Fibroblast of skin of left quadriceps (primary cell): Measurements from ENCODE around the gene CADM1.

Source experiments
- DNase-seq, 2 experiments: peaks; one replicate each; pipeline ENCODE4 v3.0.0-alpha.2; 2013; ENCODE audit warnings: low read depth in 2 of 2

Gene CADM1

DNA sequence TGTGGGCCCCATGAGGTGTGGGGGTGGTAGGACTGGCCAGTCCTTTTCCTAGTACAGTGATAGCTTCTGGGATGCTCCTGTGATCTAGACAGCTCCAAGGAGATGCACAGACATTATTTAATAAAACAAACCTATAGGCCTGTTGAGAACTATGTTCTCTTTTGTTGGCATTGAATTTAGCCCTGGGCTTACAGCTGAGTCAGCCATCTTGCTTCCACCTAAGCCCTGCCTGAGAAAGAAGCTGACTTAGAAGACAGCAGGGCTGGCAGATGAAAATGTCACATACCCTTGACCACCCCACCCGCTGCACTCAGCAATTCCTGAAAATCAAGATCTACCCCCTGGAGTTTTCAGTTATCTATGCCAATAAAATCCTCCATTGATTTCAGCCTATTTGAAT is 353.2 kb downstream of the CADM1 start:
- no peak for DNase-seq

DNA sequence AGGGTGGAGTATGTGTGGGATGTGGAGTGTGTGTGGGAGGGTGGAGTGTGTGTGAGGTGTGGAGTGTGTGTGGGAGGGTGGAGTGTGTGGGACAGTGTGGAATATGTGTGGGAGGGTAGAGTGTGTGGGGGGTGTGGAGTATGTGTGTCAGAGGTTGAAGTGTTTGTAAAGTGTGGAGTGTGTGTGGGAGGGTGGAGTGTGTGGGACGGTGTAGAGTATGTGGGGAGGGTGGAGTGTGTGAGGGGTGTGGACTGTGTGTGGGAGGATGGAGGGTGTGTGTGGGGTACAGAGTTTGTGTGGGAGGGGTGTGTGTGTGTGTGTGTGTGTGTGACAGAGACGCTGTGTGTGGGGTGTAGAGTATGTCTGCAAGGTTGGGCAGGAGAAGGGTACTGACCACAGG is 355.5 kb downstream of the CADM1 start:
- DNase-seq: no peak

DNA sequence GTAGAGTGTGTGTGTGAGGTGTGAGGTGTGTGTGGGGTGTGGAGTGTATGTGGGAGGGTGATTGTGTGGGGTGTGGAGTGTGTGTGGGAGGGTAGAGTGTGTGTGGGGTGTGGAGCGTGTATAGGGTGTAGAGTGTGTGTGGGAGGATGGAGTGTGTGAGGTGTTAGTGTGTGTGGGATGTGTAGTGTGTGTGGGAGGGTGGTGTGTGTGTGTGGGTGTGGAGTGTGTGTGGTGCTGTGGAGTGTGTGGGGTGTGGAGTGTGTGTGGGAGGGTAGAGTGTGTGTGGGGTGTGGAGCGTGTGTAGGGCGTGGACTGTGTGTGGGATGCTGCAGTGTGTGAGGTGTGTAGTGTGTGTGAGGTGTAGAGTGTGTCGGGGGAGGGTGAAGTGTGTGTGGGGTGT is 356.1 kb downstream of the CADM1 start:
- no peak for DNase-seq

DNA sequence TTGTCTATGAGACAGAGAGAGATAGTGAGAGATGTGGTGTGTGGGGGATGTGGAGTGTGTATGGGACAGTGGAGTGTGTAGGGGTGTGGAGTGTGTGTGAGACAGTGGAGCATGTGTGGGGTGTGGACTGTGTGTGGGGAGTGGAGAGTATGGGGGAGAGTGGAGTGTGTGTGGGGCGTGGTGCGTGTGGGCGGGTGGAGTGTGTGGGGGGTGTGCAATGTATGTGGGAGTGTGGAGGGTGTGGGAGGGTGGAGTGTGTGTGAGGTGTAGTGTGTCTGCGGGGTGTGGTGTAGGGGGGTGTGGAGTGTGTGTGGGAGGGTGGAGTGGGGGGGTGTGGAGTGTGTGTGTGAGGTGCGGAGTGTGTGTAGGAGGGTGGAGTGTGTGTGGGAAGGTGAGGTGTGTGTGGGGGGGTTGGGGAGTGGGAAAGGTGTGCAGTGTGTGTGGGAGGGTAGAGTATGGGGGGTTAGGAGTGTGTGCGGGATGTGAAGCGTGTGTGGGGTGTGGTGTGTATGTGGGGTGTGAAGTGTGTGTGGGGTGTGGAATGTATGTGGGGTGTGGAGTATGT is 356.9 kb downstream of the CADM1 start:
- no peak for DNase-seq

DNA sequence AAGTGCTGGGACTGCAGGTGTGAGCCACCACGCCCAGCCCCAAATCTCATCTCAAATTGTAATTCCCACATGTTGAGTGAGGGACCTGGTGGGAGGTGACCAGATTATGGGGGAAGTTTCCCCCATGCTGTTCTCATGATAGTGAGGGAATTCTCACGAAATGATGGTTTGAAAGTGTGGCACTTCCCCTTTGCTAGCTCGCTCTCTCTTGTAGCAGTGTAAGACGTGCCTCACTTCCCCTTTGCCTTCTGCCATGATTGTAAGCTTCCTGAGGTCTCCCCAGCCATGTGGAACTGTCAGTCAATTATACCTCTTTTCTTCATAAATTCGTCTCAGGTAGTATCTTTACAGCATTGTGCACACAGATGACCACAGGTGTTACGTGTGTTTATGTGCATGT is 357.8 kb downstream of the CADM1 start:
- no peak for DNase-seq

DNA sequence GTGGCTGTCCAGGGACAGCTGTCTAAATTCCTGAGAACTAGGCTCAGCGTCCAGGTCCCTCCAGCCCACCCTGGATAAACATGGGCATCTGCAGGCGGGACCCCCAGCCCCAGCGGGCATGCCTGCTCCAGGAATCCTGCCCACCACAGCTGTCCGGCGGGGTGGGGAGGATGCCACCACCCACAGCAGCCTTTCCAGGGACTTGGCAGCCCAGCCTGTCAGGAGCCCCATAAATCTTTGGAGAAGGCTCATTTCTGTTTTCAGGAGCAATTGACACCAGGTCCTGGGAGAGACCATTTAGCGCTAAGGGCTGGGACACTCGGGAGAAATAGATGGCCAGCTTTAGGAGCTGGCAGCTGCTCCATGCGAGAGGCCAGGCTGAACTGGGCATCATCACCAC is 358.9 kb downstream of the CADM1 start:
- no peak for DNase-seq

DNA sequence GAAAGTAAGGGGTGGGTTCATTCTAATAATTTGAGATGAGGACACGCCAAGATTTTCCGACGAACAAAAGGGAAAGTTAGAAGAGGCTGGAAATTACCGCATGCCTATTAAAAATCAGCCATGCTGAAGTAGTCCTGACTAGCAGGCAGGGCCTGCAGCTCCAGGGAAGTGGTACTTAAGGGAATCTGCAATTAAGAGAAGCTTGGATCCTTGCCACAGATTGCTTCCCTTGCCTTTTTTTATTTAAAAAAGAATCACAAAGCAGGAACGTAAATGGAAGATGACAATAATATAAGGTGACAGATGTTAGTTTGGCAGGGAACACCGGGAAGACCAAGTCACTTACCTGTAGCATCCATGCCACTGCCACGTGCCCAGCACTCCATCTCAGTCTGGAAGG is 359.3 kb downstream of the CADM1 start:
- no peak for DNase-seq

DNA sequence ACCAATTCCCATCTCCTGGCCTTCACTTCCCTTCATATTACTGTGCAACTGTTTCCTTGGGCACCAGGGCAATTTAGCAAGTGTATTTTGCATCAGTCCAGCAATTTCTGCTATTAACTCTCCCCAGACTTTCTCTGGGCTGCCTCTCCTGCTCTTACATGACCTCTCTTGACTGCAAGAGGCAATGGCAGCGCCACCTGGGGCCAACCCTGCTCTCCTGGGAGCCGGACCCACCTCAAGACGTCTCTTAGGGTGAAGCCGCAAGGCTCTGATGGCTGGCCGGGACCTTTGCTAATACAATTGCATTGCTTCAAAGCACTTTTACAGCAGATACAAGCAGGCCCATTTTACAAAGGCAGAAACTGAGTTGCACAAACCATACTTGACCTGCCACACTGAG is 360.2 kb downstream of the CADM1 start:
- DNase-seq: no peak

DNA sequence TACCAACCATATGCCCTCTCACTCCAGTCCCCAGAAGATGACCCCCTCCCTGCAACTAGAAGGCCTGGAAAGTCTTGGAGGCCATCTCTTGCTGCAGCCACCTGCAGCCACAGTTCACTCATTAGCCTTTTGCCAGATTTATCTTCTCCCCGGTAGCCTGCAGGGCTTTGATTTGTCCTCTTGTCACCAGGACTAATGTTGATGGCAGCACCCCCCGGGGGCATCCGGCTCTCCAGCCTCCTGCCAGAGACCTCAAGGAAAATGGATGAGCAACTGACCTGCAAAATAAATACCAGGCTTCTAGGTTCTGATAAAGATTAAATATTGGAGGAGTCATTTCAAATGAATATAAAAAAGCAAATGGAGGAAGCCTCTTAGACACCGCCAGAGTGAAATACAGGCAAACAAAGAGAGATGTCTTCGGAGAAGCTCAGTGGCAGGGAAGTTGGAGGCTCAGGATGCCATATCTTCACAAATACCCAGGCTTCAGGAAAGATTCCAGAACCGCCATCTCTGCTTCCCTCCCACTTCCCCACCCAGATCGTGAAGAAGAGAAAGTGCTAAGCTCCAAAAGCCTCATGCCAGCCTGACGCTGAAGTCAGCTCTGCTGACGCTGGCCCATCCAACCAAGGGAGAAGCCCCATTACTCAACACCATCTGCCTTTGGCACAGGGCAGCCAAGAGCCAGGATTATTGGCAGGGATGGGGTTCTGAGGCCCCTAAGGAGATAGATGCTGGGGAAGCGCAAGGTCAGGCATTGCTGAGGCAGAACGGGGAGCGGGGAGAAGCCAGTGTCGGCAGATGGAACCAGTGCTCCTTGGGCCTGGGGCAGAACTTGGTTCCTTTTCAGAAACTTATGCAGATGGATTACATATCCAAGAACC is 362.7 kb downstream of the CADM1 start:
- DNase-seq: no peak

DNA sequence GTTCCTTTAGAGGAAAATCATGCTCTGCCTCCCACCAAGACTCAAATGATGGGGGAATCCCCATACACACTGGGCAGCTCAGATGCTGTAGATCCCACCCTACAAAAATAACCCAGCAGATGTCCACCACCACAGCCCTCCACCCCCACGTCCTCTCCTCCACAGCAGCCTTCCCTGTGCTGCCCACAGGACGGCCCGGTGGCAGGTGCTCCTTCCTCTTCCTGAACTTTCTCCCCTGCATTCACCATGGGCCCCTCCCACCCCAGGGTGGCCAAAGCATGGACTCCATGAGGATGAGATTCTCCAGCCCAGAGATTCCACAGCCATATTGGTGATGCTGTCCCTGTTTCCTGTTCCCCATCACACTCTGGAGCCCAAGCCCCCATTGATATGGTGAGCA is 368.3 kb downstream of the CADM1 start:
- no peak for DNase-seq

DNA sequence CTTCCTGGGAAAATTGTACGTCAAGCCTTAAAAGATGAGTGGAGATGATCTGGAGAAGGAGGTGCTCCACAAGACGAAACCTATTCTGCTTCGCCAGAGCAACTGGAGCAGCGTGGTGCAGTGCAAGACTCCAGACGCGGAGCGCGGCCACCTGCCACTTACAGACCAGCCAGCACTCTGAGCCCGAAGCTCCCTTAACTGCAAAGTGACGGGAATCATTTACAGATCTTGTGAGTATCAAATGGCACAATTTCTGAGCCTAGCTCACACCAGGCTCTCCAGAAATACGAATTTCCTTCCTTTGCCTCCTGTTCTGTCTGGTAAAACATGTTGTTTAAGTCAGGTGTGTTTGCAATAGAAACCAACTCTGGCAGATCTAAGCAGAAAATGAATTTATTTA is 369.3 kb downstream of the CADM1 start:
- no peak for DNase-seq

DNA sequence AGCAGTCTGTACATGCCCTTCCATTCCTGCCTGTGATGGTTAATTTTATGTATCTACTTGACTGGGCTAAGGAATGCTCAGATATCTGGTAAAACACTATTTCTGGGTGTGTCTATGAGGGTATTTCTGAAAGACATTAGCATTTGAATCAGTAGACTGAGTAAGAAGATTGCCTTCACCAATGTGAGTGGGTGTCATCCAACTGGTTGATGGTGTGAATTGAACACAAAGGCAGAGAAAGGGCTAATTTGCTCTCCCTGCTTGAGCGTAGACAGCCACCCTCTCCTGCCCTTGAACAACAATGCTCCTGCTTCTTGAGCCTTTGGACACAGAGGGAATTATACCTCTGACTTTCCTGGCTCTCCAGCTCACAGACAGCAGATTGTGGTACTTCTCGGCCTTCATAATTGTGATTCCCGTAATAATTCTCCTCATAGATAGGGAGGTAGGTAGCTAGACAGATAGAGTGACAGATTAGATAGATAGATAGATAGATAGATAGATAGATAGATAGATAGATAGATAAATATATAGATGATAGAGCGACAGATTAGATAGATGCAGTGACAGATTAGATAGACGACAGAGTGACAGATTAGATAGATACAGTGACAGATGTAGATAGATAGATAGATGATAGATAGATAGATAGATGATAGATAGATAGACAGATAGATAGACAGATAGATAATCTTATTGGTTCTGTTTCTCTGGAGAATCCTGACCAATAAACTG is 370.6 kb downstream of the CADM1 start:
- DNase-seq: no peak

DNA sequence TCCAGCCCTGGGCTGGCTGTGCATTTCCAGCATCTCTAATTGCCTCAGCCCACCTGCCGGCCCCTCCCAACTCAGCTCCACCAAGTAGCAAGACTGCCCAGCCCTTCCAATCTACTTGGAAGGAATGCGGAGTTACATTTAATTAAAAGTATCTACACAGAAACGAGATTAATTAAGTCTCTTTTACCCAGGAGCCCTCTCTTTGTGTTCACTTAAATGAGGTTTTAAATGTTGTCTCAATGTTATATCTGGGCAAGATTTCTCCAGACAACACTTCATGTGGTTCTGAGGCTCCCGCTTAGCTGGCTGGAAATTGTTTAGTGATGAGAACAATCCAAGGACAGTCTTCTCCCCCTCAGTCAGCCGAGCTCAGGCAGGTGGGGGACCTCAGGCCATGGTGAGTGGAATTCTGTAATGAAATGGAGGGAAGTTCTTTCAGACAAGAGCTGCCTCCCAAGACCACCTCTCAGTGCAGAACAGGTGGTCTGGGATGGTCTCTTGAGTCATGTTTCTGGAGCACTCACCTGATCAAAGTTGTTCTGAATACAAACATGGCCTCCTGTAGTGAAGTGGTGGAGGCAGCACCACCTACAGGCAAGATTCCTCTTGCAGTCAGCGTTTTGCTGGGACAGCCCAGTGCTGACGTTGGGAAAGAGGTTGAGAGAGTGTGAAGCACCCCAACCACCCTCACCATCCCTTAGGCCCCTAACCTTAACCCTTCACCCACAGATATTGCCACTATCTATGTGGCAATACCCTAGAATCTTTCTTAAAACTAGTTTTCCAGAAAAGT is 371.6 kb downstream of the CADM1 start:
- no peak for DNase-seq

DNA sequence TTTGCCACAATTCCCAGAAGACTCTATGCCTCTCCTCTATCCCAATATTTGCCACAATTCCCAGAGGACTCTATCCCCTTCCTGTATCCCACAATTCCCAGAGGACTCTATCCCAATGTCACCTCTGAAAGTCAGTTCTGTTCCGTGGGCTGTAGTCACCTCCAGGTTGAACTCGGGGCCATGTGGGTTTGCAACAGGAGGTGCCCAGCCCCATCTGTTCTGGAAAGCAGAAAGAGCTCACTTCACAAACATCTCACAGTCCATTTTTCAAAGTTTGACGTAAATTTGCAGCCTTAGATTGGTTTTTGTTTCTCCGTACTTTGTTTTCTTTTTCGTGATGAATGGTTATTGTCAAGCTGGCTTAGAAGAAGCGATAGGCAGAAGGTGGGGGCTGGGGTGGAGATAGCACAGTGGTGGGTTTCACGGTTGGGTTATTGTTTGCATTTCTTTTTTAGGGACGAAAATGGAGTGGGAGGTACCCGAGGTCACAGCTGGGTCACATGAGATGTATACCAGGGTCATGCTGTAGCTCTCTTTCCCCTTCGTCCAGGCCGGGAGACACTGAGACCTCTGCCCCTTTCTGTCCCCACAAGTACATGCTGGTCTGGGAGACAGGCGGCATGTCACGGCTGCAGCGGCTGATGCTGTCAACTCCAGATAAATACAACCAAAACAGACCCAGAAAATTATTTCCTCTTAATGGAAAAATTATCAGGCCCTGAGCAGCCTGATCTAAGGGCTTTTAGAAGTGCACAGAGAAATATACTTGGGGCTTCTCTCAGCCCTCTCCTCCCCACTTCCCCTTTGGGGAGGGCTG is 374.5 kb downstream of the CADM1 start:
- no peak for DNase-seq

DNA sequence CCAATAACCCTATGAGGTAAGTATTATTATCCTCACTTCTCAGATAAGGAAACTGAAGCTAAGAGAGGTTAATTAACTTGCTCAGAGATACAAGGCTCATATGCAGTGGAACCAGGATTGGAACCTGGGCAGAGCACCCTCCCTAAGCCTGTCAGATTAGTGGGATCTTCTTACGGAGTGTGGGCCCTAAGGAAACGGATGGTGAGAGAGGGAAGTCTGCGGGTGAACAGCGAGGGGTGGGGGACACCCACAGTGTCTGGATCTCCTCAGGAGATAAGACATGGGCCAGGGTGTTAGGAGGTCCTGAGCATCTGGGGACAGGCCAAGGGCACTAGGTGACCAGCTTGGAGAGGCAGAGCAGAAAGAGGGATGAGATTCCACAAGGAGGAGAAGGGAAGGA is 376.0 kb downstream of the CADM1 start:
- DNase-seq: no peak

DNA sequence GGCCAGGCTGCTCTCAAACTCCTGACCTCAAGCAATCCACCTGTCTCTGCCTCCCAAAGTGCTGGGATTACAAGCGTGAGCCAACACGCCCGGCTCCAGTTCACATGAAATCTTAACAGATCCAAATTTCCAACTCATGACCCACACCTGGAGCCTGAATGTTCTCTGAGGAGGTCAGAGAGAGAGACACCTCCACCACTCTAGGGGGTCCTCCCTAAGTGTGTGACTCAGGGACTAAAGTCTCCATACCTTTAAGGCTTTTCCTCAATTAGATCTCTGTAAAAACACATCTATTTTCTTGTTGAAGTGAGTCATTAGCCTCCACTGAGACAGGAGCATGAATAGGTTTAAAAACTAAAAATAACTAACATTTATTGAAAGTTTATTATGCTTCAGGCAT is 376.4 kb downstream of the CADM1 start:
- no peak for DNase-seq

DNA sequence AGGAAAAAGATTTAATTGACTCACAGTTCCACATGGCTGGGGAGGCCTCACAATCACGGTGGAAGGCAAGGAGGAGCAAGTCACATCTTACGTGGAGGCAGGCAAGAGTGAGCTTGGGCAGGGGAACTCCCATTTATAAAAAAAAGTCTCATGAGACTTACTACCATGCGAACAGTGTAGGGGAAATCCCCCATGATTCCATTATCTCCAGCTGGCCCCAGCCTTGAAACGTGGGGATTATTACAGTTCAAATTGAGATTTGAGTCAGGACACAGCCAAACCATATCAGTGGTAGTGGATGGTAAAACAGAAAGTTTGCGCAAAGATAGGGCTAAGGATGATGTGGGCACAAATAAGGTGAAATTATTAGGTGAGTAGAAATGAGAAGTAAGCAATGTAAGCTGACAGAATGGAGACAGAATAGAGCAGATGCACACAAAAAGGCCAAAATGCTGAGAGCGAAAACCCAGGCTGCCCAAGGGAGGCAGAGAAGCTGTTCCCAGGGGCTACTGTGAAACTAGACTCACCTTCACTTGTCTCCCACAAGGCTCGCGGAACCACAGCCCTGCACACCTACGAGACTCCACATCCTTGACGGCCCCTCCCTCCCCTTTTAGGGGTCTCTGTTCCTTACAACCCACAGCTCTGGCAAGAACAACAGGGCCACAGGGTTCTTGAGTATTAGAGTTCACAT is 377.6 kb downstream of the CADM1 start:
- no peak for DNase-seq

DNA sequence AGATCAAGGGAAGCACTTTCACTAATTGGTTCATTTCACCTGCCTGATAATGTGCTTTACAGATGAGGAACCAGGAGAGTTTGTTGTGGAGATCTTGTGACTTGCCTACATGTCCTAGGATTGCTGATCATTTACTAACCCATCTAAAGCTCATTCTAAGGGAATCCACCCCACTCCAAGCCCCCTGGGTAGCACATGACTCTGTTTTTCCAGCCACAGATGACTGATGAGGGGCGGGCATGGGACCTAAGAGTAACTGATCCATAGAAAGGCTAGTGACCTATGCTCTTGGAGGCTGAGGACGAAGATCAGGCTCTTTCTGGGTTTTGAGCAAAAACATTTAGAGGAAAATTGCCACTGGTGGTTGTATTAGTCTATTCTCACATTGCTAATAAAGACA is 378.1 kb downstream of the CADM1 start:
- DNase-seq: no peak

DNA sequence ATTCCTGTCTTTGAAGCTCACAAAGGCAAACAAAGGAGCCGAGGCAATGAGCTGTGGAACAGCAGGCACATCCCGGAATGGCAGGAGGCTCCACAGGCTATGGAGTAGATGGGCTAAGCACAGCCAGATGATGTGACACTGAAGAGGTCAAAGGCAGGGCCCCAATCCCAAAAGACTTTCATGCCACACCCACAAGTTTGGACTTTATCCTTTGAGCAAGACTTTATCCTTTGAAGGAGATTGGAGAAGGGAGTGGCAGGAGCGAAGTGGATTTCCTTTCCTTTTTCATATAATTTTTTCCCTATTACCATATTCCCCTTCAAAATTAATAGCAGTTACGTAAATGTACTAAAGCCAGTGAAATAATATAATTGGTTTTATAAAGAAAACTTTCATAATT is 379.4 kb downstream of the CADM1 start:
- DNase-seq: no peak

DNA sequence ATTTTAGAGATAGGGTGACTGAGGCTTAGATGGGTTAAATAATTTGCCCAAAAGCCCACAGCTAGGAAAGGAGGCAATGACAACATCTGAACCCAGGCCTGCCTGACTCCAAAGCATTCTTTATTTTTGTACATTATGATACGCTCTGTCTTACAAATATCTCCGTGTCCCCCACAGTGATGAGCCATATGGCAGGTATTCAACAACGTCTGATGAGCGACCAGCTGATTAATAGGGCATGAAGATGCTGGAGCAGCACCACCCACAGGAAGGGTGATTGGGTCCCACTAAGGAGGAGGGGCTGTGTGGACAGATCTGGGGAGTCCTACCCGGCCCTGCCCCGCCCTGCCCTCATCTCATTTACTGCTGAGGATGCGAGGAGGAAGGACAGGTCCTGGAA is 380.6 kb downstream of the CADM1 start:
- DNase-seq: no peak

DNA sequence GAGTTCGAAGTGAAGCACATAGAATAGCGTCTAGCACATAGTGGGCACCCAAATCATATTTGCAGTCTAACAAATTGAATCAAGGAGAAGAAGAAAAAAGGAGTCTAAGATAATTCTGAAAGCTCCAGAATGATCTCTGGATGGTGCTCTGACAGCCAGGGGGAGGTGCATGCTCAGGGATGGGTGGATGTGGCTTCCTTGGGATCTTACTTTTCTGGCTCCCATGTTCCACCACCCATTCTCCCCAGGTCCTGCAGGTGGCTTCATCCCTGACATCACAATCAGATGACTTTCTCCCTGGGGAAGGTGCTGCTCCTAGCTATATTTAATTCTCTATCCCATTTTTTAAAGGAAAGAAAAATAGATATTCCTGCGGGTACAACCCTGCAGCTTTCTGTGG is 381.9 kb downstream of the CADM1 start:
- DNase-seq: no peak
